Fibroblast of gingiva (primary cell): Measurements from ENCODE around the gene ADAMTS4.

Source experiments
- DNase-seq: peaks from one replicate; pipeline ENCODE4 v3.0.0-alpha.2; 2011; ENCODE audit warnings: low read depth

Gene ADAMTS4

DNA sequence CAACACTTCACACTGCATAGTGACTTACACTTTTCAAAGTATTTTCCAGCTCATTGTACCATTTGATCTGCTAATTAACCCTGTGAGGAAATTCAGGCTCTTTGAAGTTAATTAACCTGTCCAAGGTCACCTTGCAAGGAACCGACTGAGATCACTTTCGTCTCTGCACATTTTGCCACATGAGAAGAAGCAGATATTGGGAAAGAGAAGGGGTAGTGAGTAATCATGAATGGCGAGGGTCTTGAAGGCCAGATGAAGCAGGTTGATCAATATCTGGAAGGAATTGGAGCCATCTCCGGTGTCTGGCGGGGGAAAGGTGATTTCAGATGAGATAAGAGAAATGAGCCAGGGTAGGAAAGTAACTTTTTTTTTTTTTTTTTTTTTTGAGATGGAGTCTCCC, 21.1 kb upstream of the ADAMTS4 start:
- DNase-seq, result no peak

DNA sequence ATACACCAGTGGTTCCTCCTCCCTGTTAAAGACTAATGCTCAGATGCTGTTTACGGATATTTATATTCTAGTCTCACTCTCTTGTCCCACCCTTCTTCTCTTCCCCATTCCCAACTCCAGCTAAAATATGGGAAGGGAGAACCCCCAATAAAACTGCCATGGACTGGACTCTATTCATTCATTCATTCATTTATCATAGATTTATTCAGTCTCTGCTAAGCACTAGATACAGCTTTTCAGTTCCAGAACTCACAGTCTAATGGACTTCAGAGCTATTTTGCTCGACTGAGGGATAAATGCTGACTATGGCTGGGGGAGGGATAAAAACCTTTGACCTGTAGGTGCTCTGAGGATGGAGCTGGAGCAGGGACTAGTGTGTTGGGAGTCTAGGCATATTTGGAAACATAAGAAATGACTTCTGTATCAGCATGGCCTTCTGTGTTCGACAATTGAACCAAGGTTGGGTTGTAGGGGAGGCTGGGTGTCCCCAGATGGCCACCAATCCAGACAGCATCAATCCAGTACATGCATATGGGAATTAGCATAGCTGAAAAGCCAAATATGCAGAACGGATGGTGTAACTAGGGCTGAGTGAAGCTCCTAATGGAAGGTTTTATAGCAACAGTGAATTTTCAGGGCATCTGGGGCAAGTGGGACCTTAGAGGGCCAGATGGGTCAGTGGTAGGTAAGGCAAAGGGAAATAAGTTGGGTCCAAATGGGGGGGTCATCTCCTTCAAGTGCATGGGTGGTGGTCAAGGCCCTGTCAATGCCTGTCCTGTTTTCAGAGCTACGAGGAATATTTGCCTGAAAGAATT, 20.4 kb upstream of the ADAMTS4 start:
- DNase-seq, result no peak

DNA sequence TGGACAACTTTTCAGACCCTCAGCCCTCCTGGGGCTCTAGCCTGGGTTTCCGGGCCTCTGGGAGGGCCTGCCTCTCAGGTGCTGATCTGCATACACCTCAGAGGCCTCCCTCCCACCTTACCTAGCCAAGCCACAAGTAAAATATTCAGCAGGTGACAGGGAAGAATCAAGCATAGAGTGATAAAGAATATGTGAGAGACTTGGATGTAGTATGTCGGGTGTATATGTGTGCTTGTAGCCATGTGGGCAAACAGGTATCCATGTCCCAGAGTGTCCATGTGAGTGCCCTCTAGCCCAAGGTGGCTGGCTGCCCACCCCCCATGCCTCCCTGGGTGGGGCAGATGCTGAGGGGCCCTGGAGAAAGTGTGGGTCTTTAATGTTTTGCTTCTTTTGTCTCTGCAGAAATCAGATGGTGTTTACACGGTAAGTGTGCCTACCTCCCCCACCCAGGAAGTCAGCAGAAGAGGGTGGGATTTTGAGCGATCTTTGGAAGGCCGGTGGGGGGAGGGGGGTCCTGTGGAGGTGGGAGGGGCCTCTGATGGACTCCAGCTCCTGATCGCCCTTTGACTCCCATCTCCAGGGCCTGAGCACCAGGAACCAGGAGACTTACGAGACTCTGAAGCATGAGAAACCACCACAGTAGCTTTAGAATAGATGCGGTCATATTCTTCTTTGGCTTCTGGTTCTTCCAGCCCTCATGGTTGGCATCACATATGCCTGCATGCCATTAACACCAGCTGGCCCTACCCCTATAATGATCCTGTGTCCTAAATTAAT, 19.6 kb upstream of the ADAMTS4 start:
- DNase-seq, result no peak

DNA sequence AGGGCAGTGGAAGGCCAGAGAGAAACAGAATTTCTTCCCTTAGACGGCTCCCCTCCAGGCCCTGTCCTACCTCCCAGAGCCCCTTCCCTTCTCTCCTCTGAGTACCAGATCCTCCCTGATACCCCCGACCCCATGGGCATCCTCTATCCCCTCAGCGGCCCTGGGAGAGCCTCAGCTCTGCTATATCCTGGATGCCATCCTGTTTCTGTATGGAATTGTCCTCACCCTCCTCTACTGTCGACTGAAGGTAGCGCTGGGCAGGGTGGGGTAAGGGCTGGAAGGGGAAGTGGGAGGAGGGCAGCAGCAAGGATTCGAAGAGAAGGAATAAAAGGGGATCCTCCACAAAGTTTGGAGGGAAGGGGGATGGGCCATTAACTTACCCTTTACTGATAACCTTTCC, 19.0 kb upstream of the ADAMTS4 start:
- DNase-seq, result no peak

DNA sequence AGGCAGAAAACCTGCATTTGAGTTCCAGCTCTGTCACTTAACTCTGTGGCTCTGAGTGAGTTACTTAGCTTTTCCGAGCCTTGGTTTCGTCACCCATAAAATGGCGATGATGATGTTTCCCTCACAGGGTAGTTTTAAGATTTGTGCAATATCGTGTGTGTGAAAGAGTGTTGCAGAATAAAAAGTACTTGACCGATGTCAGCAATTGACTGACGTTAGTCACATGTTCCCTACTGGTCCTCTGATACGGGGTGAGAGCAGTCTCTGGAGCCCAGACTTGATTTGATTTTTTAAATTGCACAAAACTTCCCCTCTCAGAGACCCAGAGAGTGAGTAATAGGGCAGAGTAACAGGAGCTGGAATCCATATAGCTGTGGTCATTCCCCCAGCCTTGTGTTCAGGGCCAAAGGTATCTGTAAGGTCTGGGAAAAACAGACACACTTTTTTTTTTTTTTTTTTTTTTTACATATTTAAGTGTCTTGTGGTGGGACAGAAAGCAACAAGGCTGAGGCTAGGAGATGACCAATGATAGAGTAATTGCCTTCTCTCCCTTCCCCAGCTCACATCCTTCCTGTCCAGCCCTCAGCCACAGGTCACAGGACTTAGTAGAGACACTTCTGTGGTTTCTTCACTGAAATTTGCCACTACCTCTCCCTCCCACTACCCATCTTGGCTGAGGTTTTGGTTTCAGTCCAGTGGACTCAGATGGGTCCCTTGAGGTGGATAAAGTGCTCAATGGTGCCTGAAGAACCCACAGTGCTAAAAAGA, 18.3 kb upstream of the ADAMTS4 start:
- peak; percentile 86 for DNase-seq

DNA sequence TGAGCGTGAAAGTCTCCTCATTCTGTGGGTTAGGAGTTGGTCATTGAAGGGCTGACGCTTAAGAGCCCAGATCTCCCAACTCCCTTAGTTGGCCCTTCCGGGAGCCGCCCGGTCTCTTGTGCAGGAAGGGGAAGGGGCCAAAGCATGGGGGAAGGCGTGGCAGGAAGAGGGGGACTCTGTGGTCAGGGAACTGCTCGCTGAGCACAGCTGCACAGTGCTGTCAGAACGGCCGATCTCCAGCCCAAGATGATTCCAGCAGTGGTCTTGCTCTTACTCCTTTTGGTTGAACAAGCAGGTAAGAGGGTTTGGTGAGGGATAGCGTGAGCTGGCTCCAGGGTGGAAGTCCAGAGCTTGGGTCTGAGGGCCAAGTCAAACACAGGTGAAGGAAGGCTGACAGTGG, 16.2 kb upstream of the ADAMTS4 start, which contains the start of gene FCER1G:
FCER1G (plus strand) TSS at position 220 of the 400 bp plus-strand sequence; CDS start at position 247, 27 bp downstream.
- no peak for DNase-seq

DNA sequence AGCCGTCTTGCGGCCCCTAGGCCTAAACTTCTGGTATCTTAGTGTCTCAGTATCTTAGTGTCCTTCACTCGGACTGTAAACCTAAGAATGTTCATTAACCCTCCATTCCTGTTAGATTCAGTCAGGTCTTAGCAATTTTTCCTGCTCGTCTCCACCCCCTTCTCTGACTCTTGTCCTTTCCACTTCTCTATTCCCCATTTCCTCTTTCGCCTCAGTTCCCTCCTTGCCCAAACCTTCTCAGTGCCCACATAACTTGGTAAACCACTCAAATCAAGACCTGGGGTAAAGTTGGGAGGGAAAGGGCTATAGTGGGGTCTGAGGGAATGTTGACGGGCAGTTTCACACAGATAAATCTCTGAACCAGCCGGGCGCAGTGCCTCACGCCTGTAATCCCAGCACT, 15.5 kb upstream of the ADAMTS4 start:
- no peak for DNase-seq

DNA sequence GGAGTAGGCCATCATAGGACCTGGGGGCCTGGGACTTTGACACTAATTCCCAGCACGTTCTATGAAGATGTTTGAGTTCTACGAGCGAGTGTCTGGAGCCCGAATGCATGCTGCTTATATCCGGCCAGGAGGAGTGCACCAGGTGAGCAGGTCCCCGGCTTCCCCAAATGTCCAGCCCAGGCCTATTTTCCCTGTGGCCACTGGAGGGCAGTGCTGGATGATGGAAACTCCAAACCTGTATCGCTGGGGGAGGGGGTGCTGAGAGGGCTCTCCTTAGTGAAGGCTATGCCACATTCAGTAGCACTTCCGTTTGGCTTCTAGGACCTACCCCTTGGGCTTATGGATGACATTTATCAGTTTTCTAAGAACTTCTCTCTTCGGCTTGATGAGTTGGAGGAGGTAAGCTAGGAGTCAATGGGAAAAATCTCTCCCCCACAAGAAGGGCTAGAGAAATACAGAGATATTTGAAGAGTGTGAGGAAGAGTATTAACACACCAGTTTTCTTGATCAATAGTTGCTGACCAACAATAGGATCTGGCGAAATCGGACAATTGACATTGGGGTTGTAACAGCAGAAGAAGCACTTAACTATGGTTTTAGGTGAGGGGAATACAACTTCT, 11.0 kb upstream of the ADAMTS4 start:
- peak; percentile 55 for DNase-seq

DNA sequence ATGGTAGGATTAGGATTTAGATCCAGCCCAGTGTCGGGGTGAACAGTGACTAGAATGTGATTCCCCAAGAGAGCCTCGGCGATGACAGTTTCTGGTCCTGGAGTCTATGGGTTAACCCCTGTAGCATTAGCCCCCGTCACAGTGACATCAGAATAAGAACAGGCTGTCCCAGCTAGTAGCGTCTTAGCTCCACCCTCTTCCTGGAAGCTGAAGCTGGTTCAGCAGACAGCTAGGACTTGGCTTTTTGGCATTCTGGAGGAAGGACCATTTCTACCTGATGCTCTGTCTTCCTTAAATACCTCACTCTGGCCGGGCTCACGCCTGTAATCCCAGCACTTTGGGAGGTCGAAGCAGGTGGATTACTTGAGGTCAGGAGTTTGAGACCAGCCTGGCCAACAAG, 8.3 kb upstream of the ADAMTS4 start:
- DNase-seq, result peak; percentile 71

DNA sequence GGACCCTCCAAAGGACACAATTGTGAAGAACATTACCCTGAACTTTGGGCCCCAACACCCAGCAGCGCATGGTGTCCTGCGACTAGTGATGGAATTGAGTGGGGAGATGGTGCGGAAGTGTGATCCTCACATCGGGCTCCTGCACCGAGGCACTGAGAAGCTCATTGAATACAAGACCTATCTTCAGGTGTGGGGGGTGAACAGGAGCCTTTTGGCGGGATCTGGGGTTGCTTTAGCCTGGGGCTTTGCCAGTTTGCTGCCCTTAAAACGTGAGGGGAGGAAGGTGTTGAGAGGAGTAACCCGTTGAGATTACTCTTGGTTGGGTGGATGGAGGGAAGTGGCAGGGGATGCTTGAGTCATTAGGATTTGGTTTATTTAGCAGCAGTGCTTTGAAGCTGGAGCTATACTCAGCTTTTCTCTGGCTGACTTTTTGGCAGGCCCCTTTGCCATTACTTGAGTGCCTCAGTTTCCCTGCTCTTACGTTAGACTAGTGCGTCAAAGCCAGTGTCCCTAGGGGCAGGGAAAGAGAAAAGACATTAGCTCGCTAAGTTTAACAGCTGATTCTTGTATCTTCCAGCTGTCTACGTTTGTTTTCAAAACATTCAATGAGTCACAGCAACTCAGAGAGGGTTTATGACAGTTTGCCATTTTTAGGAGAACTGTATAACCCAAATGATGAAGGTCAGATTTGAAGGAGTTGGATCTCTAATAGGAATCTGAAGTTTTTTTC, 7.7 kb upstream of the ADAMTS4 start:
- no peak for DNase-seq

DNA sequence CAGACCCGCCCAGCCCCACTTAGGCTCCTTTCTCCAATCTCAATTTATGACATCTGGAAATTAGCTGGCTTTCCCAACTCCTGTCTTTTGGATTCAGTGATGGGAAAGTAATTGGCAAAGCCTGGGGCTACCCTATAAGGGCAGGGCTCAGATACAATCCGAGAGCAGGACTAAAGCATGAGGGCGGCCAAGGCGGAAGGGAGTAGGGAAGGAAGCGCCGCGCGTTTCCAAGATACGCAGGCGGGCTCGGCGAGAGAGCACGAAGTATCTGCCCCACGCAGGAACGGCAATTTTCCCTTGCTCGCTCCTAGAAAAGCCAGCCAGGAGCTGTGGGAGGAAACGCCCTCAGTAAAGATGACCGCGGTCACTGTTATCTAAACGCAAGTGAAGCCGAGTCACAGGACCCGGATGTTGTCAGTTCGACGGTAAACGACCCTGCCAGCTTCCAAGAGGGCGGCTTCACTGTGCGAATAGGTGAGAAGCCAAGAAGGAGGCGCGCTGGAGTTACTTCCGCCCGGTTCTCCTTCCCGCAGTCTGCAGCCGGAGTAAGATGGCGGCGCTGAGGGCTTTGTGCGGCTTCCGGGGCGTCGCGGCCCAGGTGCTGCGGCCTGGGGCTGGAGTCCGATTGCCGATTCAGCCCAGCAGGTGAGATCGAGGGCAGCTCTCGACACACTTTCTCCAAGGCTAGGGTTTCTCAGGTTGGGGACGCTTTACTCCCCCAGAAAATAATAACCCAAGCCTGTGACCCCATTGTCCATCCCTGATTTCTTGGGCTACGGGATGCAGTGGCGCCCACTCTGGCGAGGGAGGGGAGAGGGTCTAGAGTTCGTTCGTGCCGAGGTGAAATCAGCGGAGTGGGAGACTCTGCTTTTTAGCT, 3.2 kb upstream of the ADAMTS4 start, which contains the start of gene NDUFS2:
NDUFS2 (plus strand) TSS at position 532 of the 877 bp plus-strand sequence; CDS start at position 551, 19 bp downstream.
- DNase-seq, result peak; percentile 98

DNA sequence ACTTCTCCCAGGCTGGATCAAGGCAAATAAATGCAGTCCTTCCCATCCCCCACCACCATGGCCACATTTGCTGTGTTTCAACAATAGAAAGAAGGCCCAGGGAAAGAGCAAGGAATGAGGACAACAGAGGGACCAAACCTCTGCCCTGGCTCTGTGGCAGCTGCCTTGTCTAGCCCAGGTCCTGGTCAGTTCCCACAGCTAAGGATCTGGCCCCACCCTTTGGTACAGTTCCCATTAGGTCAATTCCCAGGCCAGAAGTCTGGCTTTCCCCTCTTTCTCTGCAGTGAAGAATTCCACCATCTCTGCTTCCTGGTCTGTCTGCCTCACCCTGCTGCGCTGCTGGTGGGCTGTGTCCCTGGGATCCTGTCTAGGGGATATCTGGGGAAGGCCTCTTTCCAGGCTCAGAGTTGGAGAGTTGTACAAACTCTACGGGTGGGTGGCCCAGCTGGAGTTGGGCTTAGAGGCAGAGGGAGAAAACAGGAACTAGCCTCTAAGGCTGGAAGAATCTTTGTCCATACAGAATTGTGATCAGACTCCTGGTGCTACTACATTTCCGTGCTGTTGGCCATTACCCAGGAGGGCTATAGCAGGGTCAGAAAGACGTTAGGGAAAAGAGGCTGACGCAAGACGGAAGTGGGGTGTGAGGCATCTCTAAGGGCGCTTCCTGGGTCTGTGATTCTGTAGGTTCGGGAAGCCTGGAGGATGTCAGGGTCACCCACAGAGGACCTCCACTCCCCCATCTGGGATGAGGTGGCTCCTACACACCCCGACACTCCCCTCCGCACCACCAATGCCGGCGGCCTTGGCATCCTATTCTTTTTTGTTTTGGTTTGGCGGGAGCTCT, 2.4 kb upstream of the ADAMTS4 start:
- peak; percentile 79 for DNase-seq

DNA sequence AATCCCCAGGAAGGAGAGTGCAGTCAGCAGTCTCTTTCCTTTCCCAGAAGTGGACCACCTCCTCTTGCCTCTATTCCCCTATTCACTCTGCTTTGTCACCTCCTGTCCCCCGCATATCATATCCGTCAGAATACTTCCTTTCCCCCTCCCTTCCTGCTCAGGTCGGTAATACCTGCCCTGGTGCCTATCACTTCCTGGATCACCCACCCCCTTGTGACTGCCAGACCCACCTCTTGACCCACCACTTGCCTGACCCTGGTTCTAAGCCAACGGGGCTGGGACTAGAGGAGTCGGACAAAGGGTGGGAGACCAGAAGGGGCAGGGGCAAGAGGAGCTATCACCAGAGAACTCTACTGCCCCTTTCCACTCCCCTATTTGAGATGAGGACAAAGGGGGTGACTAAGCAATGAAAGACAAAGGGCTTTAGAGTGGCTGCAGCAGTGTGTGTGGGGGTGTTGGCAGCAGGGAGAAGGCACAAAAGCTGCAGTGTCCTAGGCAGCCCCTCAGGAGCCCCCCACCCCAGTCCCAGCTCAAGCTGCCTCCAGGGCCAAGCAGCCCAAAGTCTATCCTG, 1.7 kb upstream of the ADAMTS4 start:
- no peak for DNase-seq

DNA sequence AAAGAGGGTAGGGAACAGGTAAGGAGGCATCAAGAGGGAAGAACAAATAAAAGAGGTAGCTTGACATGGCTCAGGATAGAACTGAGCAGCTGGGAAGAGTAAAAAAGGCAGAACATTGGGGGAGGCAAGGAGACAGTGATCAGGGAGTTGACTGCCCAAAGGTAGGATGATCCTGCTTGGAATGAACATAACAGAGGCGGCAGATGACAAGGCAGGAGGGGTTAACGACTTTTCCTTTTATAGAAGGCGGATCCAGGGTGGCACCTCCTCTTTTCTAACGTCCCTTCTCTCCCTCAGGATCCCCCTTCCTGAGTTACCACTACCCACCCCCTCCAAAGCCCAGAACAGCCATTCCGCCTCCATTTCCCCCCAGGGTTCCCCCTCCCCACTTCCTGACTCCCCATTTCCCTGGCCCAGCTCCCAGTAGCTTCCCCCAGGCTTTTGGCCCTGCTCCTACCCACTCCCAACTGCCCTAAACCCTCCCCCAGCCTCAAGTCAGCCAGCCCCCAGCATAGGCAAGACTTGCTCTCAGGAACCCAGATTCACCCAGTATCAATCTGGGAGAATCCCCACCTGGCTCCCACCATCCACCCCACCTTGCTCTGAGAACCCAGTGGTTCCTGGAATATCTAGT, 769 bp upstream of the ADAMTS4 start:
- DNase-seq, result no peak

DNA sequence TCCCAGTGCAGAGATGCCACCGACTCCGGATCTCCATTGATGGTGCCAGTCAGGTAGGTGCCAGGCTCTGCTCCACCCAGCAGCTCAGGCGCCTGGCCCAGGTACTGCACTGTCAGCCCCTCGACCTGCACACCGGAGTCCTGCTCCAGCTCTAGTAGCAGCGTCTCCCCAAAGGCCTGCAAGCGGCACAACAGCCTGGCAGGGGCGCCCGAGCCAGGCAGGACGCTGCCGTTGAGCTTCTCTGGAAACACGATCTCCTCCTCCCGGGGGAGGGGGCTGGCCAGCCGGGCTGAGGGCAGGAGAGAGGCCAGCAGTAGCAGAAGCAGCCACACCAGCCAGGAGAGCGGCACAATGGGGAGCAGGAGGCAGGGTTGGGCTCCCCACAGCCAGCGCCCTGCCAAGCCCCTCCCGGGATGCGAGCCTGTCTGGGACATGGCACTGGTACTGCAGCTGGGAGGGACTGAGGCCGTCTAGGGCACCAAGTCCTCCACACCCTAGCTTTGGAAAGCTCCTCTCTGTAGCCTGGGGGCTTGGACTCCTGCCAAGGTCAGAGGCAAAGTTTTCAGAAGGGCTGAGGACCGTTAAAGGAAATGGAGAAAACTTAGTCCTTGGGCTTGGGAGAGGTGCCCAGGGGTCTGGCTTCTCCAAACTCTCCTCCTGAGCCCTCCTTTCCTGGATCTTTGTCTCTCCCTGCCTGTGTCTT, 509 bp downstream of the ADAMTS4 start:
- DNase-seq, result peak; percentile 85

DNA sequence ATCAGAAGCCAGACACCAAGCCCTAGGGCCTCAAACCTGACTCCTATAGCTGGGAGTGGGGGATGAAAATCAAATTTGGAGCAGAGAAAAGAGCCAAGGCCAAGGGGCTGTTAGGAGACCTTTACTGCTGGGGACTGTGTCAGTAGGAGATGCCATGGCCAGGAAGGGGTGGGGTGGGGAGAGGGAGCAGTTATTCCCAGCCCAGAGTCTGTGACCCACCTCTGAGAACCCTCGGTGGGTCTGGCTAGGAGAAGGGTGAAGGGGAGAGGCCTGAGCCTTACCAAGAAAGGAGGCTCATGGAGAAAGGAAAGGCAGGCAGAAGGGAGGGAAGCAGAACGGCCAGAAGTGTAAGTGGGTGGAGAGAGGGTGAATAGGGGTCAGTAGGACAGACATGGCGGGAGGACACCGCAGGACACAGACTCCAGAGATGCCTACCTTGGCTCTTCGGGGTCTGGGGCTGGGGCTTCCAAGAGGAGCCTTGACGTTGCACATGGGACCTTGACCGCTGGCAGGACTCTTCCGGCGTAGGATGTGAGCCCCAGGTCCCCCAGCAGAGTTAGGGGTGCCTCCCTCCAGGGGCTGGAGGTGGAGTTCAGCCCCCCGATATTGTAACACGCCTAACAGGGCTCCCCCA, 1.2 kb downstream of the ADAMTS4 start:
- no peak for DNase-seq
